AG09309 (cell line): ENCODE results near the gene TRIM6.

Experiments used
- DNase-seq: peaks from one replicate; pipeline ENCODE4 v3.0.0-alpha.2; 2010; ENCODE audit warnings: low read depth
- H3K4me3 ChIP-seq: 2 replicates; pipeline ENCODE4 v1.5.1; 2011; ENCODE audit warnings: mild to moderate bottlenecking, low read depth, low read length, moderate library complexity; ENCODE audit not compliant: control insufficient read depth
- TF ChIP-seq, protein P1 (sequence below): IDR thresholded peaks from 2 replicates; pipeline ENCODE4 v1.5.1; 2011; ENCODE audit warnings: mild to moderate bottlenecking, low read depth, low read length, inconsistent platforms; ENCODE audit not compliant: insufficient read depth, control insufficient read depth; ENCODE audit errors: missing control alignments

The TRIM6 gene

DNA sequence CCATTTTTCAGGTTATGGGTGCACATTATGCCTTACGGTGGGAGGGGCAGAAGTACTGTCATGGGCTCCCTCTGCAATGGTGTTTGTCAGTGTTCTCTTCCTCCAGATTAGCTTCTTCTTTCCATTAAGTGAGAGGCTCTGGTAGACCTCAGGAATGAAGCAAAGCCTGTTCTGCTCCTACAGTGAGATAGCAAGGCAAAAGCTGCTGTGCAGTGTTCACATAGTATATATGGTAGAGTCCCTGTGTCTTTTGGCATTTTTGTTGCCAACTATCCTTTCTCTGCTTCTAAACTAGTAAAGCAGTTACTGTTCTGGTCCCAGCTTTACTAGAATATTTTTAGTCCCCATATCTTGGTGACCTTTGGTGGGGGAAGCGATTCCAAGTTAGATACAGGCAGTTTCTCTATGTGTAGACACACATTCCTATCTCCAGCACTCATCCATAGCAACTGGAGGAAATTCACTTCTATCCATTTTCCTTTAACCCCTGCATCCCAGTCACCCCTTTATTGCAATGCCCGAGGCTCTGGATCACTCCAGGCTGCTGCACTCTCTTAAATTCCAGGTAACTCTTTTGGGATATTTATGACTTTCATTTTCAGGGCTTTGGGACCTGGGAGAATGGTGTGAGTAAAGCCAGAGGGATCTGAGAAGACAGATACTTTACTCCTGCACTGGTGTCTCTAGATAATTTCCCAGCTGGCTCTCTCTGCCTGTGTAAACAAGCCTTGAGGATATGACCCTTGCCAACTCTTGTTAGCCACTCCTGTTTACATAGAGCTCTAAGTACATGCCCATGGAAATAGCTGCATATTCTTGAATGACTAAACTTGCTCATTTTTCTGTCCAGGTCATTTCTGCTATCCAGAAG, 24.4 kb downstream of the TRIM6 start:
- H3K4me3 ChIP-seq: no peak overlapping the region

DNA sequence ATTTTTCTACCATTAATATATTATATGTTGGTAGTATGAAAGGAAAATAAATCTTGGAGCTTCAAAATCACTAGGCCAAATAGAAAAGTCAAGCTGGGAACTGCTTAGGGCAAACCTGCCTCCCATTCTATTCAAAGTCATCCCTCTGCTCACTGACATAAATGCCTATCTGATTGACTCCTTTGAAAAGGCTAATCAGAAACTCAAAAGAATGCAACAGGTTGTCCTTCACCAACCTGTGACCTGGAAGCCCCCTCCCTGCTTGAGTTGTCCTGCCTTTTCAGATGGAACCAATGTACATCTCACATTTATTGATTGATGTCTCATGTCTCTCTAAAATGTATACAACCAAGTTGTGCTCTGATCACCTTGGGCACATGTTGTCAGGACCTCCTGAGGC, 25.1 kb downstream of the TRIM6 start:
- no peak for DNase-seq
- TF ChIP-seq, protein P1, sequence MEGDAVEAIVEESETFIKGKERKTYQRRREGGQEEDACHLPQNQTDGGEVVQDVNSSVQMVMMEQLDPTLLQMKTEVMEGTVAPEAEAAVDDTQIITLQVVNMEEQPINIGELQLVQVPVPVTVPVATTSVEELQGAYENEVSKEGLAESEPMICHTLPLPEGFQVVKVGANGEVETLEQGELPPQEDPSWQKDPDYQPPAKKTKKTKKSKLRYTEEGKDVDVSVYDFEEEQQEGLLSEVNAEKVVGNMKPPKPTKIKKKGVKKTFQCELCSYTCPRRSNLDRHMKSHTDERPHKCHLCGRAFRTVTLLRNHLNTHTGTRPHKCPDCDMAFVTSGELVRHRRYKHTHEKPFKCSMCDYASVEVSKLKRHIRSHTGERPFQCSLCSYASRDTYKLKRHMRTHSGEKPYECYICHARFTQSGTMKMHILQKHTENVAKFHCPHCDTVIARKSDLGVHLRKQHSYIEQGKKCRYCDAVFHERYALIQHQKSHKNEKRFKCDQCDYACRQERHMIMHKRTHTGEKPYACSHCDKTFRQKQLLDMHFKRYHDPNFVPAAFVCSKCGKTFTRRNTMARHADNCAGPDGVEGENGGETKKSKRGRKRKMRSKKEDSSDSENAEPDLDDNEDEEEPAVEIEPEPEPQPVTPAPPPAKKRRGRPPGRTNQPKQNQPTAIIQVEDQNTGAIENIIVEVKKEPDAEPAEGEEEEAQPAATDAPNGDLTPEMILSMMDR: no peak

More for the DNA sequence above, 24.4 kb downstream of the TRIM6 start:
- peak; percentile 78 for DNase-seq
- TF ChIP-seq, protein P1: no peak

DNA sequence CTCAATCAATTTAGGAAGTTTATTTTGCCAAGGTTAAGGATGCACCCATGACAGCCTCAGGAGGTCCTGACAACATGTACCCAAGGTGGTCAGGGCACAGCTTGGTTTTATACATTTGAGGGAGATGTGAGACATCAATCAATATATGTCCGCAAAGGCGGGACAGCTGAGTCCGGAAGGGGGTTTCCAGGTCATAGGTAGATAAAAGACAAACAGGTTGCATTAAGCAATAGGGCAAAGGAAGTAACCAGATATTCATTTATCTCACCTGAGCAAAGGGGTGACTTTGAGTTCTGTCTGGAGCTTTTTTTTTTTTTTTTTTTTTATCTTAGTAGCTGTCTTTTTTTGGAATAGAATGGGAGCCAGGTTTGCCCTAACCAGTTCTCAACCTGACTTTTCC, 26.4 kb downstream of the TRIM6 start:
- H3K4me3 ChIP-seq: no peak overlapping the region
- TF ChIP-seq, protein P1: no peak
- no peak for DNase-seq

More for the DNA sequence above, 25.1 kb downstream of the TRIM6 start:
- H3K4me3 ChIP-seq: no peak overlapping the region

DNA sequence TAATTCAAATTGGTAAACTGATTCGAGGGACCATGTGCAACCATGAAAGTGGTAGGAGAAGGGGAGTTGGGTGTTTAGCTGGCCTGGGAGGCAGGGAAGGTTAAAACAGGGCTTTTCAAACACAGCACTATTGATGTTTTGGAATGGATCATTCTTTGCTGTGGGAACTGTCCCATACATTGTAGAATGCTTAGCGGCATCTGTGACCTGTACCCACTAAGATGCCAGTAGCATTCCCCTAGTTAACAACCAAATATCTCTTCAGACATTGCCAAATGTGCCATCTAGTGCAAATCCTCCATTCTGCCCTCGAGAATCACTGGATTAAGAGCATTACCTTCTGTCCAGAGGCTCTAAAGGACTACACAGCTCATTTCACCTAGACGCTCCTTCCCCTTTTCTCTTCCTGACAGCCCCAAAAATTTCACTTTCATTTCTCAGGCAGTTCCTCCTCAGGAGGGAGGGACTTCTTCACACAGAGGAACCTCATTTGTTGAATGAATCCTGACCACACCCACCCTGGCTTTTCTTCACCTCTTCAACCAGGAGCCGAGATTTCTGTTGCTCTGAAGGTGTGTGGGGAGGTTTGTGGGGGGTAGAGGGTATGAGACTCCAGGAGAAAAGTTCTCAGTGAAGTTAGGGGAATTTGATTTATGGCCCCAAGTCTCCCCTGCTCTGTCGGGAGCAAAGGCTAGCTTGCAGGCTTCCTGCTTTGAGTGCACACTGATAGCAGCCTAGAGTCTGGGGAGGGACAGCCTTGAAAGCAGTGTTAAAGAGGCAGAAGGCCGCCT, 28.2 kb downstream of the TRIM6 start, which contains the start of gene TRIM34:
TSS of gene TRIM34 (plus strand) at position 513 of the 791 bp plus-strand sequence. CDS start 7,331 bp downstream, outside the sequence.
- TF ChIP-seq, protein P1: no peak
- peak within 1 kb of the TSS; percentile 66 for H3K4me3 ChIP-seq
- peak; percentile 35 for DNase-seq

DNA sequence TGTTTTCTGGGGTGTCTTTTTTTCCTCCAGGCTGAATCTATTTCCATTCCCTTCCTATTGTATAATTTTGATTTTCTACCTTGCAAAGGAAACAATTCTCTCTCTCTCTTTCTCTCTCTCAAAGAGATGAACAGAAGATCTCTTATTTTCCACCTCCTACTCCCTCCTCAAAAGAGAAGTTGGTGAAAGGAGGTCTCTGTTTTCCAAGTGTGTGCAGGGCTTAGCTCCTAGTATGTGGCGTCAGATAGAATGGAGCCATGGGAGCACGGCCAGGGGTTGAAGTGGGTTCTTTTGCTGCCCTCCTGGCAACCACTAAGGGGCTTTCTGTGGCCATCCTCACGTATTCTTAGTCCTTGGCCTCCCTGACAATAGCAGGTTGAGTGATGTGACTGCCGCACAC, 28.8 kb downstream of the TRIM6 start:
- peak overlapping the region; percentile 66 for H3K4me3 ChIP-seq
- TF ChIP-seq, protein P1: no peak
- DNase-seq: no peak

GRCh38 chr11:5626196-5626595, 29.8 kb downstream of the TRIM6 start:
- TF ChIP-seq, protein P1: no peak
- H3K4me3 ChIP-seq: no peak overlapping the region
- DNase-seq: peak; percentile 42
